Erythroblast (primary cell): ENCODE measurements around the gene SLCO2A1.

Source experiments
- DNase-seq, 2 experiments: peaks; one replicate each; lab custom pipeline; 2025; lab: John Stamatoyannopoulos, UW
- GATA1 ChIP-seq: IDR thresholded peaks from 2 replicates; pipeline ENCODE4 v1.6.1; 2011; ENCODE audit warnings: low read depth, mild to moderate bottlenecking, control low read depth, low read length, moderate library complexity
- POLR2A ChIP-seq: IDR thresholded peaks from 2 replicates; pipeline ENCODE4 v1.6.1; 2011; ENCODE audit warnings: mild to moderate bottlenecking, low read length

The SLCO2A1 gene

DNA sequence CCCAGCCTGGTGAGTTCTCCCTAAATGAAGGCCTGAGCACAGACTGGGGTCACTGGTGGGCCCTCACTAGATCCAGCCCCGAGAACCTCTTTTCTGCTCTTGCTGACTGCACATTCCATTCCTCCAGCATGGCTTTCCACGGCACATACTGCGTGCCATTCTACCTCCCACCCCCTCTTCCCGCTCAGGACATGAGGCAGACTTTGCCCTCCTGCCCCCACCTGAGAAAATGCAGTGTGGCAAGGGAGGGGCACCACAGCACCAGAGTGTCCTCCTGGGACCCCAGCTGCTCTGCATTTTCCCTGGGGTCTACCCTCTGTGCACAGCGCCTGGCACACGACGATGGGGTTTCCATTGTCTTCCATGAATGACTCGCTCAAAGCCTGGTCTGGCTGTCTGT, 6.1 kb upstream of the SLCO2A1 start:
- DNase-seq: no peak
- TF ChIP-seq GATA1 (no peak), POLR2A (no peak)

DNA sequence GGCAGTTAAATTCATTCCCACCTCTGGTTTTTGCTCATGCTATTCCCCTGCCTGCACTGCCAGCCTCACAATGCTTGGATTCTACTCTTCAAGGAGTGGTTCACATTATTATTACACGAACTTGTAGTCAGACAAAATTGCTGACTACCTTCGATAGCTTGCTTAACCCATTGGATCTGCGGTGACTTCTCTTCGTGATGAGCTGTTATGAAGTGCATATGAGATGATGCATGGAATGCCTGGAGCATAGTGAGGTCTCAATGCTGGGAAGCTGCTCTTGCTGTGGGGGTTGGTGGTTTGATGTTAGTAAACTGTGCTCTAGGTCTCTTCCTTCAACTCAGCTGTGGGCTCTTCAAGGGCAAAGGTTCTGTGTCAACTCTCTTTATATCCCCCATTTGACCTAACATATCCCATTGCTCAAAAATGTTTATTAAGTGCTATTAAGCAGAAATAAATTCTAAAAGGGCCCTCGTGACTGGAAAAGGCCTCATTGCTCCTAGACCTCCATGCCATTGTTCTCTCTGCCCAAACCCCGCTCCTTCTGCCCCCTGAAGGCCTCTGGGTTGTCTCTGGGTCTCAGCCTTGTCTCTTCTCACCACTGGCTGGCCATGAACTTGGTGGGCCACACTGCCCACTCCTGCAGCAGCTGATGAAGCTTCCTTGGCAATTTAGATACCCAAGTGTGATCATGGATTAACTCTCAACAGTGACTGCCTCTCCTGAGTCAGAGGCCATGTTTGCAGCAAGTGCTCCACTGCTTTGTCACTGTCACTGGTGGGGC, 4.5 kb upstream of the SLCO2A1 start:
- DNase-seq: no peak
- TF ChIP-seq POLR2A (no peak), GATA1 (no peak)

DNA sequence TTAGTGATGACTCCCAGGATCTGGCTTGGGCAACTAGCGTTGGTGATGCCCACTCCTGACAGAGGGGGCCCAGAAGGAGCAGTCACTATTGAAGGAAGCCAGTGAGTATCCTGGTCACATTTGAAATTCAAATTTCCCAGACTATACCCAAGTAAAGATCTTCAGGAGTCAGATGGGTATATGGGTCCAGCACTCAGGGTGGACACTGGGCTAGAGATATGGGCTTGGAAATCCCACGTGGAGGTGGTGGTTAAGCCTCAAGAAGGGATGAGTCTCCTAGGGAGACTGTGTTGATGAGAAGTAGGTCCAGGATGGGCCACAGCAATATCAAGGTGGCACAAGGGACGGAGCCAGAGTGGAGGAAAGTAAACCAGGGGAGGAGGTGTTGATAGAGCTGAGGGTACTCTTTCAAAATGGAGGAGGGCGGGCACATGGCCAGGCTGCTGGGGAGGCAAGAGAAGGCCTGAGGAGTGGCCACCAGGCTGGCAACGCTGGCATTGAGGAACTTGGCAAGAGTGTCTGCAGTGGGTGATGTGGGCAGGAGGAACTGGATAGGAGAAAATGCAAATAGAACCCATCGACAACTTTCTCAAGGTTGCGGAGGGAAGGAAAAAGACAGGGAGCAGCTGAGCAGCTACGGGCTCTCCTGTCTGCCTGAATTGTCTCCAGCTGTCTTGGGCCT, 3.7 kb upstream of the SLCO2A1 start:
- DNase-seq: no peak
- TF ChIP-seq POLR2A (no peak), GATA1 (no peak)

DNA sequence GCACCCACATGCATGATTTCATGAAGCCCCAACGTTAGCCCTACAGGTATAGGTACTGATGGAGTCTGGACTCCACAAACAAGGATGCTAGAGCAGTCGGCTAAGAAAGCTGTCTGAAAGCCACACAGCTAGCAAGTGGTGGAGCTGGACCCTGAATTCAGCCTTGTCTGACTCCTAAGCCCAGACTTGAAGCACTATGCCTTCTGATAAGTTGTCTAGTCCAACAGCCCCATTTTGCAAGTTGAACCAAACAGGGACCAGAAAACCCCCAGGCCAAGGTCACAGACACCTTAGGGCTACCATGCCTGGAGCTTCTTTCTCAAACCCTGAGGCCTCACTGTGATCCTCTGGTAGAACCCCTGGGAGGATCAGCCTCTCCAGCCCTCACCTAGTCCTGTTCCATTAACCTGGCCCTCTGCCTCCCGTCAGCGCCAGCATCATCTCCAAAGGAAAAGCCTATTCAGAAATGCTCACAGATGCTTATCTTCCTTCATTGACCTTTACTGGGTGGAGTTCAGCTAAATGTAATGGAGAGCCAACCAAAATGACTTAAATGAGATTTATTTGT, 1.7 kb upstream of the SLCO2A1 start:
- TF ChIP-seq POLR2A (no peak), GATA1 (no peak)
- DNase-seq: no peak

DNA sequence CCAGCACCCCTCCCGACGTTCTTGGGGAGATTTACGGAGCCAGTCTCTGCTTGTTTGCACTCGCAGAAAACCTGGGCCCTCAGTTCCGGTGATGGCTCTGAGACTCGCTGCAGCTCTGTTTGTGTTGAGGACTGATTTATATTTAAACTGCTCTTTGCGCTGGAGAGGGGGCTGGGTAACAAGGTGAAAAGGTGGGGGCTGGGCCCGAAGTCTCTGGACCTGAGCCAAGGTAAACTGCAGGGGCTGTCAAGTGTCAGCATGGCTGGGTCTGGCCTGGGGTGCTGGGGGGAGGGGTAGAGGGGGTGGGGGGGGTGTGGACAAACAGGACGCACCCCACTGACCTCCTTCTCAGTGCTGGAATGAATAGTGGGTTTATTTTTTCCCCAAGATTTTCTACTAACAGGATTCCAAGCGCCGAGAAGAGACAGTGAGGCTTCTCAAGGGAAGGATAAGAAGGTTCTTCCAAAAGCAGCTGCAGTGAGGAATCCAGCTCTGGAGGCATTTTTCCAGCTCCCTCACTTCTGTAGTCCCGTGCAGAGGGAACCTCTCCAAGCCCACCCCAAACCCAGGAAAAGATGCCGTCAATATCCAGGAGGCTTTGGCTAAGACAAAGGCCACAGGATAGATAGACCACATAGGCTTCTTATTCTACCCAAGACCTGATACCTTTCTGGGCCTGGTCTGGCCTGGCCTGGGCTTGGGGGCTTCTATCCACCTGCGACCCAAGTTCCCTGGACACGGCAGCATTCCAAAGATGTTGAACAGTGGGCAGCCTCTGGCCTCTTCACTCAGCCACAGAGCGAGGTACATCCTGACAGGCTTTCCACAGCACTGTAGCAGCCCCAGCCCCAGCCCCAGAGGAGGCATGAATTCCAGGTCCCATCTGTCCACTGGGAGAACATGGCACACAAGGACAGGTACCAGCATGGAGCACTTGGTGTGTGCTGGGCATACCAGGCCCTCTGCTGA, 938 bp upstream of the SLCO2A1 start:
- no peak for DNase-seq
- TF ChIP-seq POLR2A: no peak
- TF ChIP-seq GATA1: no peak

DNA sequence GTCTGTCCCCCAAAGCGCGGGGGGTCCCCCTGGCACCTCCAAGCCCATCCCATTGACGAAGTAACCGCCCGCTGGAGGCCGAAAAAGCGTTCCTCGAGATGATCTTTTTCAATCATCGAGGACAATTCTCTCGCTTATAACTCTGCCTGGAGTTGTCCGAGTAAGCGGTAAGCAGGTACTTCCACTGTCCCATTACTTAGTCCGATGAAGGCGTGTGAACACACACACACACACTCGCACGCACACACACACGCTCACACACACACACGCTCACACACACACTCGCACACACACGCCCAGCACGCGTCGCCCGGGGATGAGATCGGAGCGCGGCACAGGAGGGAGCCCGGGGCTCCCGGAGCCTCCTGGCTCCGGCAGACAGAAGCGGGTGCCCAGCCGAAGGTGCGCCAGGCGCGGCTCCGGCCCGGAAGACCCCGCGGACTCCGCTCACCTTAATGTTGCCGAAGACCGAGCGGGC, 430 bp downstream of the SLCO2A1 start:
- TF ChIP-seq GATA1: no peak
- no peak for TF ChIP-seq POLR2A
- DNase-seq: no peak

DNA sequence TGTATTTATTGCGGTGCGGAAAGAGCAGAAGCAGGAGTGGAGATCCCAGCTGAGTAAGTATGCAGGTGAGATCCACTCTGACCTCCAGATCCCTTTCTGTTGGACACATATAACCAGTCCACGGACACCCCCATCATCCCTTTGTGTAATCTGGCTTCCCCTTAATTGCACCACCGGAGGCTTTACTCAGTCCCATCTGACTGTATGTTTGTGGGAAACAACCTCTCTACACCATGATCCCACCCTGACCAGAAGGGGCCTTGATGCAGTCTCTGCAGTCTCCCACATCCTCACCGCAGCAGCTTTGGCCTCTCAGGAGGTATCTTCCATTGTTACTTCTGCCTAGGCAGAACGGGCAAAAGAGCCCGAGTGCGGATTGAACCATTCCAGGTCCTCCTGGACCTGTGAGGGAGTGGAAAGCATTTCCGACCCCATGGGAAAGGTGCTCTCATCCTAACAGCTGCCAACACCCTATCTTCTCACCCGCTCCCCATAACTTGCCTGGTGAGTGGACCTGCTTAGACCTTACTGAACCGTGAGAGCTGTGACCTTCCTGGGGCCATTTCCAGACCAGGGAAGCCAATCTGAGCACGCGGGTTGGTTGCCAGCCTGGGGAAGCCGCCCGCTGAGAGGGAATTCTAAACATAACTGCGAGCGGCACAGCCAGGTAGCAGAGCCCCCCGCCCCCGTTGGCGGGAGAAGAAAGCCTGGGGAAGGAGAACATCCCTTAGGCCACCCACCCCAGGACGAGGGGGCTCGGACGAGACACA, 1.1 kb downstream of the SLCO2A1 start:
- no peak for DNase-seq
- no peak for TF ChIP-seq POLR2A
- no peak for TF ChIP-seq GATA1

DNA sequence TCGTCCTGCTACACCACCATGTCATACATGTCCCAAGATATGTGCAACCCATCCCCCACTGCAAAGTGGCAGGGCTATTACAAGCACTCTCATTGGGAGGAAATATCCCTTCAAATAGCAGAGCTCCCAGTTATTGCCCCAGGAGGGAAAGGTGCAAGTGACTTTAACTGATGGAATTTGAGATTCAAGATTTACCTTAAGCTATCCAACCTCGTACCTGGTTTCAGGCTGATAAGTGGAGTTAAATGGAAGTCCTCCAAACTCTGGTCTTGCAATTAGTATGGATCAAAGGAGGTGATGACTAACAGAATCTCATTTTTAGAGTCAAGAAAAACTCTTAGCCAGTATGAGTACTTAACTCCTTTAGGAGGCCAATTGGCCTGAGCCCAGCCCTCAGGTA, 2.1 kb downstream of the SLCO2A1 start:
- no peak for TF ChIP-seq POLR2A
- TF ChIP-seq GATA1: no peak
- no peak for DNase-seq

DNA sequence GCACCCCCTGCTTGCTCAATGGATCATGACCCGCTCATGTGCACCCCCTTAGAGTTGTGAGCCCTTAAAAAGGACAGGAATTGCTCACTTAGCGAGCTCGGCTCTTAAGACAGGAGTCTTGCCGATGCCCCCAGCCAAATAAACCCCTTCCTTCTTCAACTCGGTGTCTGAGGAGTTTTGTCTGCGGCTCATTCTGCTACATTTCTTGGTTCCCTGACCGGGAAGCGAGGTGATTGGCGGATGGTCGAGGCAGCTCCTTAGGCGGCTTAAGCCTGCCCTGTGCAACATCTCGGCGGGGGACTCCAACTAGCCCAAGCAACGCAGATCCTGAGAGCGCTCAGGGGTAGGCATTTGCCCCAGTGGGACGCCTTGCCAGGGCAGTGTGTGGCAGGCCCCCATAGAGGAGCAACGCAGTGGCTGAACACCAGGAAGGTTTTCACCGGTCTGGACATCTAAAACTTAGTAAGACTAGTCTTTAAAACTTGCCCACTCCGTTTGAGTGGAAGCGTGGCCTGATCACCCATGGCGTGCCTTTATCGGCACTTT, 9.5 kb downstream of the SLCO2A1 start:
- DNase-seq: no peak
- TF ChIP-seq POLR2A (no peak), GATA1 (no peak)

DNA sequence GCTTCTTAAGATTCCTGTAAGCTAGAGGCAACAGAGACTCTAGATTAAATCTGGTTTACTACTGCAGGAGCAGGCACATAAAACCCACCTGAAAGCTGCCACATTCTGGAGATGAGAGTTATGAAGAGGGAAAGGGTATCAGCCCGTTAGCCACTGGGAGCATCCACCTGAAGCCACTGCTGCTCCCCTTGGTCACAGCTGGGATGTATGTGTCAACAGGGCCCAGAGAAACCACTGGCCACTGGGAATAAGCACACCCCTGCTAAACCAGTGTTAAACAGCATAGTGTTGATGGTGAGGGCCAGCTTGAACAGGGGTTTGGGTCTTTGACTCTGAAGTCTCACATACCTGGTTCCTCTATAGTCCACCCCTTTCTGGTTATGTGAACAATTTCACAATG, 10.9 kb downstream of the SLCO2A1 start:
- TF ChIP-seq GATA1 (no peak), POLR2A (no peak)
- no peak for DNase-seq

DNA sequence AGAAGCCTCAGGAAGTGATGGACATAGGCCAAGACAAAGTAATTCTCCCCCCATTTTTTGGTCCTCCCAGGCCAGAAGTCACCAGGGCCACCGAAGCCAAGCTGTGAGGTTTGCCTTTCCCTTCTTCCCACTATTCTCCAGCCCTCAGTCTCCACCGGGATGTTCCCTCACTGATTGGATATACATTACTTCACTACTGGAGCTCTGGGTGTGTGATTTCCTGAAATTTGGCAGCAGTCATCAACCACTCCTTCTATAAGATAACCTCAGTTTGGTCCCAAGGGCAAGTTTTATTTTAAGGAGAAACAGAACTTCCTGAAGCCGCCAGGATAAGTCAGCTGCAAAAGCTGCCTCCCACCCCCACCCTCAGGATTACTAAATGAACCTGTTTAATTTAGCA, 11.3 kb downstream of the SLCO2A1 start:
- no peak for DNase-seq
- TF ChIP-seq POLR2A: no peak
- no peak for TF ChIP-seq GATA1

DNA sequence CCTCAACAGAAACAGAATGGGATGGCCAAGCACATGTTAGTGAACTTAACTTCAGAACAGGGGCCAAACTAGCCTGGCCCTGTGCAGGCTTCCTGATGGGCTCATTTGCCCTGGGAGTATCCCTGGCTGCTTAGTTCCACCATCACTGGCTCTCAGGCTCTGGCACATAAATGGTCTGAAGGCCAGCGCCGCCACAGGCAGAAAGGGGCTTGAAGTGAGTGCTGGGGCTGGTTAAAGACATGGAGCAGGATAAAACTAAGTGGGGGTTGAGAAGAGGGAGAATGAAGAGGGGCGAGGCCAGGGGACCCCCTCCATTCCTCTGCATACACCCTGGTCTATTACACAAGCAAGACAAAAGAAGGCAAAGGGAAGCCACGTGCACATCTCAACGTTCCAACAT, 12.2 kb downstream of the SLCO2A1 start:
- TF ChIP-seq GATA1 (no peak), POLR2A (no peak)
- no peak for DNase-seq
